H9 (cell line): ENCODE data around the gene SUPT3H. TPM values are rescaled to one million over a fixed set of nuclear protein-coding genes. Genes with fewer than 3 reads are reported as not detected.

Source experiments
- DNase-seq: peaks from one replicate; pipeline ENCODE4 v3.0.0-alpha.2; 2017
- H2AFZ ChIP-seq: one replicate; pipeline ENCODE4 v1.6.1; 2013; ENCODE audit warnings: mild to moderate bottlenecking, low read length, control low read depth, moderate library complexity
- H2AK5ac ChIP-seq: 2 replicates; pipeline ENCODE4 v1.6.1; 2013; ENCODE audit warnings: low read length, control low read depth, mixed read lengths; ENCODE audit not compliant: insufficient read length
- H2BK120ac ChIP-seq: one replicate; pipeline ENCODE4 v1.6.1; 2013; ENCODE audit warnings: low read depth, mild to moderate bottlenecking, low read length, control low read depth, inconsistent platforms; ENCODE audit not compliant: poor library complexity, severe bottlenecking
- H2BK12ac ChIP-seq: 2 replicates; pipeline ENCODE4 v1.6.1; 2013; ENCODE audit warnings: low read length, control low read depth, mixed read lengths, low read depth; ENCODE audit not compliant: insufficient read length
- H2BK15ac ChIP-seq: 2 replicates; pipeline ENCODE4 v1.6.1; 2013; ENCODE audit warnings: low read depth, low read length, control low read depth
- H2BK20ac ChIP-seq: one replicate; pipeline ENCODE4 v1.6.1; 2013; ENCODE audit warnings: low read depth, mild to moderate bottlenecking, low read length, control low read depth, inconsistent platforms; ENCODE audit not compliant: poor library complexity, severe bottlenecking
- H2BK5ac ChIP-seq: 2 replicates; pipeline ENCODE4 v1.6.1; 2013; ENCODE audit warnings: low read length, control low read depth, mixed read lengths; ENCODE audit not compliant: insufficient read length
- H3K14ac ChIP-seq: 2 replicates; pipeline ENCODE4 v1.6.1; 2013; ENCODE audit warnings: low read length, control low read depth; ENCODE audit not compliant: insufficient read depth
- H3K18ac ChIP-seq: 2 replicates; pipeline ENCODE4 v1.6.1; 2013; ENCODE audit warnings: low read depth, mild to moderate bottlenecking, mixed read lengths, low read length, control low read depth; ENCODE audit not compliant: insufficient read length
- H3K23ac ChIP-seq: 2 replicates; pipeline ENCODE4 v1.6.1; 2013; ENCODE audit warnings: low read length, control low read depth, mixed read lengths, low read depth; ENCODE audit not compliant: insufficient read length
- H3K23me2 ChIP-seq: 2 replicates; pipeline ENCODE4 v1.6.1; 2013; ENCODE audit warnings: low read depth, mild to moderate bottlenecking, mixed read lengths, low read length, control low read depth; ENCODE audit not compliant: insufficient read length, poor library complexity, severe bottlenecking
- H3K27ac ChIP-seq: 2 replicates; pipeline ENCODE4 v1.5.1; 2013; ENCODE audit warnings: low read length, control low read depth, mixed read lengths, low read depth; ENCODE audit not compliant: insufficient read length
- H3K27me3 ChIP-seq: 2 replicates; pipeline ENCODE4 v1.6.1; 2013; ENCODE audit warnings: low read length, control low read depth, inconsistent platforms; ENCODE audit not compliant: insufficient read depth
- H3K4ac ChIP-seq: 2 replicates; pipeline ENCODE4 v1.6.1; 2013; ENCODE audit warnings: low read depth, mild to moderate bottlenecking, control low read depth, inconsistent platforms, low read length, moderate library complexity
- H3K4me1 ChIP-seq: 2 replicates; pipeline ENCODE4 v1.6.1; 2013; ENCODE audit warnings: low read length, control low read depth, inconsistent platforms; ENCODE audit not compliant: insufficient read depth
- H3K4me2 ChIP-seq: 2 replicates; pipeline ENCODE4 v1.6.1; 2013; ENCODE audit warnings: low read length, control low read depth, mixed read lengths; ENCODE audit not compliant: insufficient read length, insufficient read depth
- H3K56ac ChIP-seq: 2 replicates; pipeline ENCODE4 v1.6.1; 2013; ENCODE audit warnings: low read depth, mild to moderate bottlenecking, mixed read lengths, low read length, control low read depth; ENCODE audit not compliant: insufficient read length
- H3K79me1 ChIP-seq: 2 replicates; pipeline ENCODE4 v1.6.1; 2013; ENCODE audit warnings: low read depth, mild to moderate bottlenecking, moderate library complexity, low read length, control low read depth, inconsistent platforms; ENCODE audit not compliant: insufficient read depth, poor library complexity, severe bottlenecking
- H3K79me2 ChIP-seq: 2 replicates; pipeline ENCODE4 v1.6.1; 2013; ENCODE audit warnings: low read length, control low read depth, inconsistent platforms; ENCODE audit not compliant: insufficient read depth
- H3K9ac ChIP-seq: 2 replicates; pipeline ENCODE4 v1.6.1; 2013; ENCODE audit warnings: low read length, control low read depth, mixed read lengths; ENCODE audit not compliant: insufficient read length; ENCODE audit errors: extremely low read depth
- H3K9me3 ChIP-seq: one replicate; pipeline ENCODE4 v1.6.1; 2013; ENCODE audit warnings: low read depth, low read length, inconsistent platforms; ENCODE audit not compliant: control insufficient read depth
- H3T11ph ChIP-seq: one replicate; pipeline ENCODE4 v1.6.1; 2013; ENCODE audit warnings: mild to moderate bottlenecking, low read length, control low read depth, inconsistent platforms
- H4K20me1 ChIP-seq: one replicate; pipeline ENCODE4 v1.6.1; 2013; ENCODE audit not compliant: control insufficient read depth, insufficient read length, insufficient read depth
- H4K5ac ChIP-seq: 2 replicates; pipeline ENCODE4 v1.6.1; 2013; ENCODE audit warnings: low read depth, mild to moderate bottlenecking, mixed read lengths, low read length, control low read depth; ENCODE audit not compliant: insufficient read length
- H4K8ac ChIP-seq: replicated peaks from 2 replicates; pipeline ENCODE4 v1.6.1; 2013; ENCODE audit warnings: low read length, control low read depth, mixed read lengths, low read depth; ENCODE audit not compliant: insufficient read length
- H4K91ac ChIP-seq: 2 replicates; pipeline ENCODE4 v1.6.1; 2013; ENCODE audit warnings: low read depth, mild to moderate bottlenecking, moderate library complexity, mixed read lengths, low read length, control low read depth; ENCODE audit not compliant: insufficient read length
- H3K27ac Mint-ChIP-seq, 3 experiments: 2 replicates in 2 of 3; 3 replicates in 1 of 3; pipeline ENCODE4 v1.8.0; 2020 to 2021; ENCODE audit warnings: mixed read lengths in 3 of 3, mild to moderate bottlenecking in 1 of 3, moderate library complexity in 1 of 3
- H3K27me3 Mint-ChIP-seq: 2 replicates; pipeline ENCODE4 v1.8.0; 2021; ENCODE audit warnings: low read depth, mild to moderate bottlenecking, moderate library complexity, mixed read lengths
- H3K36me3 Mint-ChIP-seq, 3 experiments: 2 replicates in 2 of 3; 3 replicates in 1 of 3; pipeline ENCODE4 v1.8.0; 2020 to 2021; ENCODE audit warnings: low read depth in 3 of 3, mixed read lengths in 3 of 3; ENCODE audit not compliant: insufficient read depth in 1 of 3
- H3K4me1 Mint-ChIP-seq, 2 experiments: 2 replicates each; pipeline ENCODE4 v1.8.0; 2020; ENCODE audit warnings: mixed read lengths in 2 of 2
- H3K4me3 Mint-ChIP-seq, 2 experiments: 2 replicates in 1 of 2; 3 replicates in 1 of 2; pipeline ENCODE4 v1.8.0; 2020 to 2021; ENCODE audit warnings: mild to moderate bottlenecking in 2 of 2, mixed read lengths in 2 of 2, moderate library complexity in 1 of 2
- H3K9me3 Mint-ChIP-seq, 2 experiments: 2 replicates in 1 of 2; 3 replicates in 1 of 2; pipeline ENCODE4 v1.8.0; 2020; ENCODE audit warnings: mild to moderate bottlenecking in 2 of 2, mixed read lengths in 2 of 2, moderate library complexity in 1 of 2
- CTCF ChIP-seq: fragments of 200-600 bp; sonication (generic); conservative IDR thresholded peaks from 3 replicates; pipeline ENCODE4 v1.8.0; 2021; ENCODE audit warnings: antibody characterized with exemption, mild to moderate bottlenecking
- WGBS: extraction: QIAGEN DNeasy Blood & Tissue Kit; methylation state at CpG from one replicate; pipeline ENCODE4 v1.1.7; 2013; ENCODE audit warnings: missing lambda C conversion rate, low lambda C conversion rate, mixed read lengths; ENCODE audit not compliant: insufficient read length; ENCODE audit errors: extremely low coverage; 5-methylcytosine and 5-hydroxymethylcytosine counted together
- total RNA-seq: library from RNA; stranded (reverse); gene quantifications from 2 replicates; pipeline ENCODE4 v1.2.1, GENCODE V29; 2021

SUPT3H gene
- total RNA-seq, 1 experiment from 2014 or later, result 22.5 TPM

- Mint-ChIP-seq H3K4me3 (no peak overlapping the region), H3K9me3 (no peaks in the 10 kb centered on the region), H3K36me3 (no peaks in the 10 kb centered on the region; a peak in 1 of 7 replicates), H3K27me3 (no peaks in the 10 kb centered on the region), H3K4me1 (no peaks in the 10 kb centered on the region), H3K27ac (no peak overlapping the region)
- no peaks in the 10 kb centered on the region for H3K79me2 ChIP-seq
- H2BK5ac ChIP-seq, result no peak overlapping the region
- no peak overlapping the region for H4K5ac ChIP-seq
- H3K23ac ChIP-seq, result no peak overlapping the region
- no peak overlapping the region for H4K8ac ChIP-seq
- H3K27me3 ChIP-seq, result no peaks in the 10 kb centered on the region
- no peaks in the 10 kb centered on the region for H3K9me3 ChIP-seq
- WGBS, result no CpG with 5 or more reads among the region's 1 CpG
- no peaks in the 10 kb centered on the region for H3K79me1 ChIP-seq
- H2AFZ ChIP-seq, result no peak overlapping the region
- no peak overlapping the region for H2BK20ac ChIP-seq
- H4K91ac ChIP-seq, result no peak overlapping the region
- no peak overlapping the region for H2BK12ac ChIP-seq
- no peak overlapping the region for H3K14ac ChIP-seq
- no peak for DNase-seq
- H3K27ac ChIP-seq, result no peak overlapping the region
- TF ChIP-seq CTCF, result no peak
- H3K4me2 ChIP-seq, result no peak overlapping the region
- H3K23me2 ChIP-seq, result no peaks in the 10 kb centered on the region
- no peak overlapping the region for H2BK120ac ChIP-seq
- H3K56ac ChIP-seq, result no peak overlapping the region
- no peaks in the 10 kb centered on the region for H4K20me1 ChIP-seq
- no peak overlapping the region for H2AK5ac ChIP-seq
- H3K9ac ChIP-seq, result no peak overlapping the region
- no peak overlapping the region for H3K4ac ChIP-seq
- H2BK15ac ChIP-seq, result no peak overlapping the region
- no peak overlapping the region for H3T11ph ChIP-seq
- no peak overlapping the region for H3K18ac ChIP-seq
- H3K4me1 ChIP-seq, result no peaks in the 10 kb centered on the region
Observed at GRCh38 chr6:45038226-45038625, 339.5 kb downstream of the SUPT3H start.
